A673 (cell line): Measurements from ENCODE around the gene SARS1. TPM values are rescaled to one million over a fixed set of nuclear protein-coding genes. Genes with fewer than 3 reads are reported as not detected.

ENCODE experiments used
- BruUV-seq: library from RNA; stranded (reverse); fragments of 400-500 nt; replicated peaks from 2 replicates; lab custom pipeline; 2021; lab: Mats Ljungman, UMichigan
- CTCF ChIA-PET: fragments of 300-600 bp; sonication (Branson Sonifier 250); formaldehyde crosslinking; loops from one replicate; lab custom pipeline; 2022; ENCODE audit warnings: antibody characterized with exemption; lab: Charles Lee
- POLR2A ChIA-PET: fragments of 300-600 bp; sonication (Branson Sonifier 250); formaldehyde crosslinking; loops from one replicate; lab custom pipeline; 2022; ENCODE audit warnings: antibody characterized with exemption; ENCODE audit not compliant: low non-redundant PET; lab: Charles Lee
- DNase-seq: peaks from one replicate; pipeline ENCODE4 v3.0.0-alpha.2; 2015; ENCODE audit warnings: low spot score
- H3K27ac ChIP-seq: fragments of 200-600 bp; sonication (generic); 2 replicates; pipeline ENCODE4 v1.5.1; 2016; ENCODE audit warnings: mixed run types, low read depth, mild to moderate bottlenecking, mixed read lengths, antibody characterized with exemption, low read length; ENCODE audit not compliant: poor library complexity, severe bottlenecking
- H3K27me3 ChIP-seq: fragments of 200-600 bp; sonication (generic); replicated peaks from 2 replicates; pipeline ENCODE4 v1.6.1; 2017; ENCODE audit warnings: mixed run types, low read depth, mild to moderate bottlenecking, mixed read lengths, antibody characterized with exemption, low read length; ENCODE audit not compliant: insufficient read depth, poor library complexity
- H3K36me3 ChIP-seq: fragments of 200-600 bp; sonication (generic); 2 replicates; pipeline ENCODE4 v1.6.1; 2016; ENCODE audit warnings: mixed run types, mild to moderate bottlenecking, mixed read lengths, antibody characterized with exemption, low read length; ENCODE audit not compliant: insufficient read depth, poor library complexity, severe bottlenecking
- H3K4me1 ChIP-seq: fragments of 200-600 bp; sonication (generic); 2 replicates; pipeline ENCODE4 v1.6.1; 2017; ENCODE audit warnings: mixed run types, mild to moderate bottlenecking, mixed read lengths, antibody characterized with exemption, low read length; ENCODE audit not compliant: insufficient read depth, poor library complexity, severe bottlenecking
- H3K4me3 ChIP-seq: fragments of 200-600 bp; sonication (generic); 2 replicates; pipeline ENCODE4 v1.5.1; 2016; ENCODE audit warnings: low read depth, mixed run types, mild to moderate bottlenecking, mixed read lengths, low read length; ENCODE audit not compliant: poor library complexity, severe bottlenecking
- H3K9me3 ChIP-seq: fragments of 200-600 bp; sonication (generic); 2 replicates; pipeline ENCODE4 v1.6.1; 2016; ENCODE audit warnings: mixed run types, low read depth, mild to moderate bottlenecking, mixed read lengths, antibody characterized with exemption, low read length; ENCODE audit not compliant: poor library complexity, severe bottlenecking
- EZH2 ChIP-seq: fragments of 200-600 bp; sonication (generic); IDR thresholded peaks from 2 replicates; pipeline ENCODE4 v1.6.1; 2017; ENCODE audit warnings: borderline replicate concordance, low read depth, mild to moderate bottlenecking, mixed read lengths, antibody characterized with exemption, low read length; ENCODE audit not compliant: poor library complexity, severe bottlenecking
- intact Hi-C: fragments of 100-400 bp; cut with micrococcal nuclease; formaldehyde crosslinking; loops from one replicate; pipeline ENCODE4 v1.10.0; 2022; ENCODE audit not compliant: unreplicated experiment
- total RNA-seq: library from RNA; stranded (reverse); gene quantifications from 2 replicates; pipeline ENCODE4 v1.2.3, GENCODE V29; 2021
- TF ChIP-seq, protein P1 (sequence below): fragments of 300-800, 200-600 bp; sonication (generic); conservative IDR thresholded peaks from 2 replicates; pipeline ENCODE4 v1.5.1; 2017; ENCODE audit warnings: low read depth, mild to moderate bottlenecking, antibody characterized with exemption, low read length, moderate library complexity, mixed read lengths

SARS1 gene
- total RNA-seq, 1 experiment from 2014 or later: 259 TPM

DNA sequence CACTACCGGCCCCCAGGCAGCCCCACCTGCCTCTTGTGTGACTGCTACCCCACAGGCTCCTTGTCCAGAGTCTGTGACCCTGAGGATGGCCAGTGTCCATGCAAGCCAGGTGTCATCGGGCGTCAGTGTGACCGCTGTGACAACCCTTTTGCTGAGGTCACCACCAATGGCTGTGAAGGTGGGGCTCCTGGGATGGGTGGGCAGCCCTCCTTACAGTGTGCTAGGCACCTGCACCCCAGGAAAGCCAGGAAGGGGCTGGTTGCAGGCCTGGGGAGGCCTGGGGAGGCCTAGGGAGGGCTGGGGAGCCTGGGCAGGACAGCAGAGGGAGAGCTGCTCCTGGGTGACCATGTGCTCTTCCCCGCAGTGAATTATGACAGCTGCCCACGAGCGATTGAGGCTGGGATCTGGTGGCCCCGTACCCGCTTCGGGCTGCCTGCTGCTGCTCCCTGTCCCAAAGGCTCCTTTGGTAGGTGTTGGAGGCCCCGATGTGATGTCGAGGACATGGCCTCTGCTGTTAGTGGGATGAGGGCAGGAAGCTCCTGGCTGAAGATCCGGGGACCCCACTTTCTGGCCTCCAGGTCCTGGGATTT, 52.1 kb downstream of the SARS1 start:
- TF ChIP-seq EZH2: no peak
- TF ChIP-seq, protein P1, sequence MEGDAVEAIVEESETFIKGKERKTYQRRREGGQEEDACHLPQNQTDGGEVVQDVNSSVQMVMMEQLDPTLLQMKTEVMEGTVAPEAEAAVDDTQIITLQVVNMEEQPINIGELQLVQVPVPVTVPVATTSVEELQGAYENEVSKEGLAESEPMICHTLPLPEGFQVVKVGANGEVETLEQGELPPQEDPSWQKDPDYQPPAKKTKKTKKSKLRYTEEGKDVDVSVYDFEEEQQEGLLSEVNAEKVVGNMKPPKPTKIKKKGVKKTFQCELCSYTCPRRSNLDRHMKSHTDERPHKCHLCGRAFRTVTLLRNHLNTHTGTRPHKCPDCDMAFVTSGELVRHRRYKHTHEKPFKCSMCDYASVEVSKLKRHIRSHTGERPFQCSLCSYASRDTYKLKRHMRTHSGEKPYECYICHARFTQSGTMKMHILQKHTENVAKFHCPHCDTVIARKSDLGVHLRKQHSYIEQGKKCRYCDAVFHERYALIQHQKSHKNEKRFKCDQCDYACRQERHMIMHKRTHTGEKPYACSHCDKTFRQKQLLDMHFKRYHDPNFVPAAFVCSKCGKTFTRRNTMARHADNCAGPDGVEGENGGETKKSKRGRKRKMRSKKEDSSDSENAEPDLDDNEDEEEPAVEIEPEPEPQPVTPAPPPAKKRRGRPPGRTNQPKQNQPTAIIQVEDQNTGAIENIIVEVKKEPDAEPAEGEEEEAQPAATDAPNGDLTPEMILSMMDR: no peak
- DNase-seq: no peak
- no peaks in the 10 kb centered on the region for H3K9me3 ChIP-seq
- no peak overlapping the region for H3K4me3 ChIP-seq
- no peak overlapping the region for H3K27ac ChIP-seq
- H3K4me1 ChIP-seq: no peaks in the 10 kb centered on the region
- peaks cover 31% of the 10 kb centered on the region for H3K36me3 ChIP-seq
- H3K27me3 ChIP-seq: no peaks in the 10 kb centered on the region
- intact Hi-C loops: no loop called here
- ChIA-PET POLR2A (no interaction called here), CTCF (interaction anchor here (0.6 kb wide), 1 partner anchor 133 kb away, joined by 3 read pairs; no protein-coding TSS in a partner anchor)
- no TSS peak for BruUV-seq

DNA sequence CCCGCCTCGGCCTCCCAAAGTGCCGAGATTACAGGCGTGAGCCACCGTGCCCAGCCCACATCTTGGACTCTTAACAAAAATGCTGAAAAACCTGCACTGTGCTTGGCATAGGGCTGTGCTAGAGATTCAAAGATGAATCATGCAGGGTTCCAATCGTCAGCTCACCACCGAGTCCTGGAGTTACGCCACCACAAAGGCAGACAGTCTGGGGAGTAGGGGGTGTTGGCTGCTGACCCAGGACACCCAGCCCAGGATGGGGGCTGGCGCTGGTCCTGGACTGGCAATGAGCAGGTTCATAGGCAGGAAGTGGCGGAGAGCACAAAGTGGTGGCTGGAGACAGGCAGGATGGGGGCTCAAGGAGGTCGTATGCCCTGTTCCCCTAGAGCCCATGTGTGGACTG, 53.2 kb downstream of the SARS1 start:
- ChIA-PET CTCF (no interaction called here), POLR2A (no interaction called here)
- Histone ChIP-seq H3K36me3 (peaks cover 31% of the 10 kb centered on the region), H3K4me1 (no peaks in the 10 kb centered on the region), H3K9me3 (no peaks in the 10 kb centered on the region), H3K4me3 (no peak overlapping the region), H3K27me3 (no peaks in the 10 kb centered on the region), H3K27ac (no peak overlapping the region)
- no peak for DNase-seq
- no TSS peak for BruUV-seq
- no peak for TF ChIP-seq EZH2
- TF ChIP-seq, protein P1: no peak
- intact Hi-C loops: no loop called here

GRCh38 chr1:109267743-109268300, 54.1 kb downstream of the SARS1 start:
- DNase-seq: no peak
- H3K27ac ChIP-seq: no peak overlapping the region
- no peaks in the 10 kb centered on the region for H3K4me1 ChIP-seq
- peaks cover 33% of the 10 kb centered on the region for H3K36me3 ChIP-seq
- POLR2A ChIA-PET: no interaction called here
- CTCF ChIA-PET: no interaction called here
- no peaks in the 10 kb centered on the region for H3K9me3 ChIP-seq
- no TSS peak for BruUV-seq
- TF ChIP-seq, protein P1: no peak
- no peak for TF ChIP-seq EZH2
- no peaks in the 10 kb centered on the region for H3K27me3 ChIP-seq
- intact Hi-C loops: no loop called here
- H3K4me3 ChIP-seq: no peak overlapping the region
